Measurements from ENCODE around the gene SEMA4A.

The SEMA4A gene

DNA sequence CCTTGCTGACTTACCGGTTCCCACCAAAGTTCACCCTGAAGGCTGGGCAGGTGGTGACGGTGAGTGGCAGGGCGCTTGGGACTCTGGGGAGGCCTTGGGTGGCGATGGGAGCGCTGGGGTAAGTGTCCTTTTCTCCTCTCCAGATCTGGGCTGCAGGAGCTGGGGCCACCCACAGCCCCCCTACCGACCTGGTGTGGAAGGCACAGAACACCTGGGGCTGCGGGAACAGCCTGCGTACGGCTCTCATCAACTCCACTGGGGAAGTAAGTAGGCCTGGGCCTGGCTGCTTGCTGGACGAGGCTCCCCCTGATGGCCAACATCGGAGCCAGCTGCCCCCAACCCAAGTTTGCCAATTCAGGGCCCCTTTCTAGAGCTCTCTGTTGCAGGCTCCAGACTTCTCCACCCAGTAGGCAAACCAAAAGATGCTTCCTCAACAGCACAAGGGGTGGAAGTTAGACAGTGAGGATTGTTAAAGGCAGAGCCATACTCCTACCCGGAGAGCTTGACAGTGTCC lies 16.4 kb upstream of the SEMA4A start:
- H3K36me3 ChIP-seq (ENCODE audit: insufficient read depth), result no peaks in the 10 kb centered on the region; the same call in 1 of the 2 replicates
- H3K79me2 ChIP-seq (ENCODE audit: insufficient read depth, low read depth), result no peaks in the 10 kb centered on the region
- H4K20me1 ChIP-seq (ENCODE audit: insufficient read depth), result no peaks in the 10 kb centered on the region

DNA sequence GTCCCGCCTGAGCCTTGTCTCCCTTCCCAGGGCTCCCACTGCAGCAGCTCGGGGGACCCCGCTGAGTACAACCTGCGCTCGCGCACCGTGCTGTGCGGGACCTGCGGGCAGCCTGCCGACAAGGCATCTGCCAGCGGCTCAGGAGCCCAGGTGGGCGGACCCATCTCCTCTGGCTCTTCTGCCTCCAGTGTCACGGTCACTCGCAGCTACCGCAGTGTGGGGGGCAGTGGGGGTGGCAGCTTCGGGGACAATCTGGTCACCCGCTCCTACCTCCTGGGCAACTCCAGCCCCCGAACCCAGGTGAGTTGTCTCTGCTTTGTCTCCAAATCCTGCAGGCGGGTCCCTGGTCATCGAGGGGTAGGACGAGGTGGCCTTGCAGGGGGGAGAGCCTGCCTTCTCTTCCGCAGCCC lies 14.9 kb upstream of the SEMA4A start:
- TF ChIP-seq, protein P1, sequence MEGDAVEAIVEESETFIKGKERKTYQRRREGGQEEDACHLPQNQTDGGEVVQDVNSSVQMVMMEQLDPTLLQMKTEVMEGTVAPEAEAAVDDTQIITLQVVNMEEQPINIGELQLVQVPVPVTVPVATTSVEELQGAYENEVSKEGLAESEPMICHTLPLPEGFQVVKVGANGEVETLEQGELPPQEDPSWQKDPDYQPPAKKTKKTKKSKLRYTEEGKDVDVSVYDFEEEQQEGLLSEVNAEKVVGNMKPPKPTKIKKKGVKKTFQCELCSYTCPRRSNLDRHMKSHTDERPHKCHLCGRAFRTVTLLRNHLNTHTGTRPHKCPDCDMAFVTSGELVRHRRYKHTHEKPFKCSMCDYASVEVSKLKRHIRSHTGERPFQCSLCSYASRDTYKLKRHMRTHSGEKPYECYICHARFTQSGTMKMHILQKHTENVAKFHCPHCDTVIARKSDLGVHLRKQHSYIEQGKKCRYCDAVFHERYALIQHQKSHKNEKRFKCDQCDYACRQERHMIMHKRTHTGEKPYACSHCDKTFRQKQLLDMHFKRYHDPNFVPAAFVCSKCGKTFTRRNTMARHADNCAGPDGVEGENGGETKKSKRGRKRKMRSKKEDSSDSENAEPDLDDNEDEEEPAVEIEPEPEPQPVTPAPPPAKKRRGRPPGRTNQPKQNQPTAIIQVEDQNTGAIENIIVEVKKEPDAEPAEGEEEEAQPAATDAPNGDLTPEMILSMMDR (conservative IDR thresholded peaks at IDR 0.05; ENCODE audit: low read depth, low read length), result no peak
- no peak overlapping the region for H3K4me3 ChIP-seq (IDR thresholded peaks at IDR 0.05; ENCODE audit: insufficient read depth, low read depth, low read length)
- H3K27me3 ChIP-seq (ENCODE audit: insufficient read depth, low read depth), result no peaks in the 10 kb centered on the region
- H3K9ac ChIP-seq, result no peak overlapping the region
- no peaks in the 10 kb centered on the region for H4K20me1 ChIP-seq (ENCODE audit: insufficient read depth)
- H3K4me2 ChIP-seq, result no peak overlapping the region
- H3K79me2 ChIP-seq (ENCODE audit: insufficient read depth, low read depth), result no peaks in the 10 kb centered on the region
- peaks cover 8% of the 10 kb centered on the region for H3K4me1 ChIP-seq (ENCODE audit: low read depth, poor library complexity, severe bottlenecking)
- H3K27ac ChIP-seq, result no peak overlapping the region
- H2AFZ ChIP-seq (ENCODE audit: low read depth), result no peak overlapping the region
- H3K36me3 ChIP-seq (ENCODE audit: insufficient read depth), result no peaks in the 10 kb centered on the region; the same call in 1 of the 2 replicates

More for the DNA sequence above, 16.4 kb upstream of the SEMA4A start:
- no peak overlapping the region for H3K4me2 ChIP-seq
- no peaks in the 10 kb centered on the region for H3K4me1 ChIP-seq (ENCODE audit: low read depth, poor library complexity, severe bottlenecking)
- TF ChIP-seq, protein P1 (conservative IDR thresholded peaks at IDR 0.05; ENCODE audit: low read depth, low read length), result 0 out of 2 replicates have a peak, but pooled peaks have one; percentile 20
- no peak overlapping the region for H3K4me3 ChIP-seq (IDR thresholded peaks at IDR 0.05; ENCODE audit: insufficient read depth, low read depth, low read length)
- no peak overlapping the region for H3K27ac ChIP-seq
- no peak overlapping the region for H3K9ac ChIP-seq
- H2AFZ ChIP-seq (ENCODE audit: low read depth), result no peak overlapping the region
- no peaks in the 10 kb centered on the region for H3K27me3 ChIP-seq (ENCODE audit: insufficient read depth, low read depth)

DNA sequence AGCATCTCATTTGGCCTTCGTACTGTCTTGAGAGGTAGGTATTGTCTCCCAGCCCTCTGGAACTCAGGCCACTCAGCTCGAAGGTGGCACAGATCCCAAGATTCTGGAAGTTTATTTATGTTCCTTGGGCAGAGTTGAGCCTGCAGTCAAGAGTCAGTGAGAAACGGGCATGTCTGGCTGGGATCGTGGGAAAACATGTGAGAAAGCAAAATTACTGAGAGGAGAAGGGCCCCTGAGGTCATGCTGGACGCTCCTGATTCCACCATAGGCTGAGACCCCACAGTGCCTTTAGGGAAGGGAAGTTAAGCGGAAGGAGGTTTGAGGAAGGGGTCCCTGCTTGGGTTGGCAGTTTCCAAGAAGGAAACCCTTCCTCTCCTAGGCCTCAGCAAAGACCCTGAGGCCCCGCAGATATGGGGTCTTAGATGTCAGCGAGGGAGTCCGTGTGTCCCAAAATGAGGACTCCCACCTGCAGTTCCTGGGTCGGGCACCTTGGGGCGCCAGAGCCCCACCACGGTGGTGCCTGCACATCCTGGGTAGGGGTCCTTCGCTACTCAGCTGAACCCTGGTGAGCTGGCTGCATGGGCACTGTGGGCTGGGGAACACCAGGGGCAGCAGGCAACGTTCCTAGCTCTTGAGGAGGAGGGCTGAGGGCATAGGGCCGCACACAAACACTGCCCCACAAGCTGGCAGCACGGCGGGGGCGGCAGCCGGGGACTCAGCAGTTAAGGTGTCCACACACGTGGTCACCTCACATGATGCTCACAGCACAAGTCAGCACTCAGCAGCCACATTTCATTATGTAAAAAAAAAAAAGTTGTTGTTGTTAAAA lies 12.3 kb upstream of the SEMA4A start:
- H4K20me1 ChIP-seq (ENCODE audit: insufficient read depth), result no peaks in the 10 kb centered on the region
- H2AFZ ChIP-seq (ENCODE audit: low read depth), result no peak overlapping the region
- H3K79me2 ChIP-seq (ENCODE audit: insufficient read depth, low read depth), result no peaks in the 10 kb centered on the region
- no peak overlapping the region for H3K27ac ChIP-seq
- TF ChIP-seq, protein P1 (conservative IDR thresholded peaks at IDR 0.05; ENCODE audit: low read depth, low read length), result peak; percentile 95
- H3K36me3 ChIP-seq (ENCODE audit: insufficient read depth), result no peaks in the 10 kb centered on the region; the same call in 1 of the 2 replicates
- peaks cover 26% of the 10 kb centered on the region for H3K4me1 ChIP-seq (ENCODE audit: low read depth, poor library complexity, severe bottlenecking)
- H3K4me3 ChIP-seq (IDR thresholded peaks at IDR 0.05; ENCODE audit: insufficient read depth, low read depth, low read length), result no peak overlapping the region
- no peak overlapping the region for H3K9ac ChIP-seq
- no peak overlapping the region for H3K4me2 ChIP-seq
- no peaks in the 10 kb centered on the region for H3K27me3 ChIP-seq (ENCODE audit: insufficient read depth, low read depth)

DNA sequence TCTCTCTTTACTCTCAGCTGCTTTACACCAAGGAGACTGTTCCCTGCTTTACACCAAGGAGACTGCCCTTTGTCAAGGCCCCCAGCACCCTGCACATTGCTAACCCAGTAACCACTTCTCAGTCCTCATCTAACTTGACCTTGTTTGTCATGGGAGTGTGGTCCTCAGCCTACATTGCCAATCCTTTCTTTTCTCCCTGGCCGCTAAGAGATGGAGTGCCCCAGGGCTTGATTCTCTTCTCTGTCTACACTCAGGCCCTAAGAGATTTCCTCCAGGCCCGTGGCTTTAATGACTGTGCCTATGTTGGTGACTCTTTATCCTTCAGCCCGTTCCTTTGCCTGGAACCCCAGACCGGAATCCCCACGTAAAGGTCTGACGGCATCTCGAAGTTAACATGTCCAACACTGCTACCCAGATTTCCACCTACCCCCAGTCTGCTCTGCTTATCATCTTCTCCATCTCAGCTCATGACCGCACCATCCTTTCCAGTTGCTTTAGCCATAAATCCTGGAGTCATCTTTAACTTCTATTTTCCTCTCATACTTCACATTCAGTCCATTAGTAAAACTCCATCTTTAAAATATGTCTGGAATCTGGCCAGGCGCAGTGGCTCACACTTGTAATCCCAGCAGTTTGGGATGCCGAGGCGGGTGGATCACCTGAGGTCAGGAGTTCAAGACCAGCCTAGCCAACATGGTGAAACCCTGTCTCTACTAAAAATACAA lies 9.5 kb upstream of the SEMA4A start:
- Histone ChIP-seq H3K27ac (no peak overlapping the region), H3K9ac (no peak overlapping the region), H3K36me3 (ENCODE audit: insufficient read depth) (no peaks in the 10 kb centered on the region), H3K4me1 (ENCODE audit: low read depth, poor library complexity, severe bottlenecking) (peaks cover 34% of the 10 kb centered on the region), H3K4me3 (IDR thresholded peaks at IDR 0.05; ENCODE audit: insufficient read depth, low read depth, low read length) (no peak overlapping the region), H3K79me2 (ENCODE audit: insufficient read depth, low read depth) (no peaks in the 10 kb centered on the region), H2AFZ (ENCODE audit: low read depth) (no peak overlapping the region), H3K27me3 (ENCODE audit: insufficient read depth, low read depth) (peaks cover 10% of the 10 kb centered on the region; the same call in 1 of the 2 replicates), H3K4me2 (no peak overlapping the region), H4K20me1 (ENCODE audit: insufficient read depth) (no peaks in the 10 kb centered on the region)
- TF ChIP-seq, protein P1 (conservative IDR thresholded peaks at IDR 0.05; ENCODE audit: low read depth, low read length), result no peak
